ENCODE data around the gene REP15.
"Not testable (repeated sequence)": the region's sequence is repeated elsewhere in the genome, so short reads cannot be mapped to it uniquely, and the experiment has no call there.

REP15 gene

GRCh38 chr12:27696864-27697564 lies 767 bp downstream of the REP15 start:
- no peak for DNase-seq (ENCODE audit: low read depth, low spot score)

DNA sequence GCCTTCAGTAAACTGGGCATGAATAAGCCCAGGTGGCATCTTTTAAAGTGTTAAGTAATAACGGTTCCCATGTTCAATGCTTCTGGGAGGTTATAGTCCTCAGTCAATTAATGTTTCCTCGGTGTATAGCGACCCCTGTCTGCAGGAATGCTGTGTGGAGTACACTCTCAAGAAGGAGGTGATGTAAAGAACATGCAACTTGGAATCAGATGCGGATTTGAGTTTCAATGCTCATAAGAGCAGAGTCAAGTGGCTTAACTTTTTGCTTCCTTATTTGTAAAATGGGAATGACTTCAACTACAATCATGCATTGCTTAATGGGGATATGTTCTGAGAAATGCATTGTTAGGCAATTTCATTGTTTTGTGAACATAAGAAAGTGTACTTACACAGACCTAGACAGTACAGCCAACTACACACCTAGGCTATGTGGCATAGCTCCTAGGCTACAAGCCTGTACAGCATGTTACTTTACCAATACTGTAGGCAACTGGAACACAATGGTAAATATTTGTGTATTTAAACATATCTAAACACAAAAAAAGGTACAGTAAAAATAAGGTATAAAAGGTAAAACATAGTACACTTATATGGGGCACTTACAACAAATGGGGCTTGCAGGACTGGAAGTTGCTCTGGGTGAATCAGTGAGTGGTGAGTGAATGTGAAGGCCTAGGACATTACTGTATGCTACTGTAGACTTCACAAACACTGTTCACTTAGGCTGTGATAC lies 7.6 kb downstream of the REP15 start:
- peak; percentile 67 for DNase-seq (ENCODE audit: low read depth, low spot score)

DNA sequence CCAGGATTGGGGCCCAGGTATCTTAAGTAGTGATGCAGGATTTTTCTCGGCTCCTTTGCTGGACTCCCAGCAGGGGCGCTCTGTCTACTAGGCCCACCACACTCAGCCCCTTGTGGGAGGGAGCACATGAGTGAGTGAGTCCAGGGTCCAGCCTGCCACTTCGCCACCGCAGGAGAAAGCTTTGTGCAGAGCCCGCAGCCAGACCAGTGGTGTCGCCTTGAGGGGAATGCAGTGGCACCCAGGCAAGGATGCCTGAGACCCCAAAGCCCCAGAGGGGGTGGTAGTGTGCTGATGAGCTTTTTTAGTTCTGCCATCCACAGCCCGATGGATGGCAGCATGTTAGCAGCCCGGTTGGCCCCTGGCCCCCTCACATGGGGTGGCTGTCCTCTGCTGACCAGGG lies 9.0 kb downstream of the REP15 start:
- no peak for DNase-seq (ENCODE audit: low read depth, low spot score)

- DNase-seq (ENCODE audit: low read depth, low spot score): no peak
Measured at GRCh38 chr12:27707216-27707615, 11.0 kb downstream of the REP15 start.

DNA sequence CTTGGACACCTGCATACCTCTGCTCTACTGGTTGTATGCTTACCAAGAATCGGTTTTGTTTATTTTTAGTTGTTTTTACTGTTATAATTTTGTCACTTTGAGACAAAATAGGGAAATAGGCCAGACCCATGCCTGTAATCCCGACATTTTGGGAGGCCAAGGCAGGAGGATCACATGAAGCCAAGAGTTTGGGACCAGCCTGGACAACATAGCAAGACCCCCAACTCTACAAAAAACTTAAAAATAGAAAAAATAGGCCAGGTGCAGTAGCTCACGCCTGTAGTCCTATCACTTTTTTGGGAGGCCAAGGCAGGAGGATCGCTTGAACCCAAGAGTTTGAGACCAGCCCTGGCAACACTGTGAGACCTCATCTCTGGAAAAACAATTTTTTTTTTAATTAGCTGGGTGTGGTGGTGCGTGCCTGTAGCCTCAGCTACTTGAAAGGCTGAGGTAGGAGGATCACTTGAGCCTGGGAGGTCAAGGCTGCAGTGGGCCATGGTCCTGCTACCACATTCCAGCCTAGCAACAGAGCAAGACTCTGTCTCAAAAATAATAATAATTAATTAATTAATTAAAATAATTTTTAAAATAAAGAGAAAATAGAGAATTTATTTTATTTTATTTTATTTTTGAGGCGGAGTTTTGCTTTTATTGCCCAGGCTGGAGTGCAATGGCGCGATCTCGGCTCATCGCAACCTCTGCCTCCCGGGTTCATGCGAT lies 13.1 kb downstream of the REP15 start:
- DNase-seq (ENCODE audit: low read depth, low spot score): no peak

DNA sequence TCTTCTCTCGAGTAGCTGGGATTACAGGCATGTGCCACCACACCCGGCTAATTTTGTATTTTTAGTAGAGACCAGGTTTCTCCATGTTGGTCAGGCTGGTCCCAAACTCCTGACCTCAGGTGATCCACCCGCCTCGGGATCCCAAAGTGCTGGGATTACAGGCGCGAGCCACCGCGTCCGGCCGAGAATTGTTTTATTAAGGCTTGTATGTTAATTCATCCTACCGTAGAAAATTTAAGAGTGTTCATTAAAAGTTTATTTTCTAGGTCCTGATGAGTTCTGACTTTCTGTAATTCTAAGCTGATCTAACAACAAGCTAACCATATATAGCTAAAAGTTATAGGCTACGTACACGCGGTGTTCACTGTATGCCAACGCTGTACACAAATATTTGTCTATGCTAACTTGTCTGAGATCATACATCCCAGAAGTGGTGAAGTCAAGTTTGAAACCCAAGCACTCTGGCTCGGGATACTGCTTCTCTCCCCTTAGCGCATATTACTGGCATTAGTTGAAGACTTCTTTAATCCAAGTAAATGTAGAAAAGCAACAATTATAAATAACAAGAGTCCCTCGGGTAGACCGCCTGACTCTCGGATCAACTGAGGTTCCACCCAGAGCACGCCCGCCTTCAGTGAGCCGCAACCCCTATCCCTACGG lies 13.8 kb downstream of the REP15 start:
- DNase-seq (ENCODE audit: low read depth, low spot score): no peak

DNA sequence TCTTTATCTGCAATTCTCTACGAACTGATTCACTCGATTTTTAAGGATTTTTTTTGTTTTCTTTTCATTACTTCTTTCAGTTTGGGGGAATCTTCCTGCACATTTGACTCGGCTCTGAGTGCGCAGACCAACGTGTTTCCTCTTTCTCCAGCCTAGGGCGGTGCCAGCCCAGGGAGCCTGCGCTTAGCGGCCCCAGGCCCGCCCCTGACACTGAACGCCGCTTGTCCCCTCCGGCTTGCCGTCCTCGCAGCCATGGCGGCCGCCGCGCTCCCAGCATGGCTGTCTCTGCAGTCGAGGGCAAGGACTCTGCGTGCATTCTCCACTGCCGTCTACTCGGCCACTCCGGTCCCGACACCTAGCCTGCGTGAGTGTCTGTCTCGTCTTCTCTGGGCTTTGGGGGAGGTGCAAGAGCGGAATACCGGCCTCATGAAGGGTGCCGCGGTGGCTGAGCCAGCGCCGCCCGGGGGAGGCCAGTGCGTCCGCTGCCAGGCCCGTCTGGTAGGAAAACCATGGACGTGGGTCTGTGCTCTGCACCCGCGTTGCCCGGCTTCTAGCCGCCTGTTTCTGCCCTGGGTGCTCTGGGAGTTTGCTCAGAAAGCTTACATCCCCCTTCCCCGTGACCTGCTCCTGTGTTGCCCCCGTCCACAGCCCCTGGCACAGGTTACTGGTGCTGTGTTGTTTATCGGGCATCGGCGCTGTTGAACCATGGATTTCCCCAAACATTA lies 14.5 kb downstream of the REP15 start, which contains the start of gene MRPS35:
Gene MRPS35, plus strand, starts transcription at position 241 of the 725 bp plus-strand sequence. Its CDS starts 12 bp downstream, at position 253.
- peak; percentile 82 for DNase-seq (ENCODE audit: low read depth, low spot score)

- no peak for DNase-seq (ENCODE audit: low read depth, low spot score)
Measured at GRCh38 chr12:27711317-27711682, 15.1 kb downstream of the REP15 start.

DNA sequence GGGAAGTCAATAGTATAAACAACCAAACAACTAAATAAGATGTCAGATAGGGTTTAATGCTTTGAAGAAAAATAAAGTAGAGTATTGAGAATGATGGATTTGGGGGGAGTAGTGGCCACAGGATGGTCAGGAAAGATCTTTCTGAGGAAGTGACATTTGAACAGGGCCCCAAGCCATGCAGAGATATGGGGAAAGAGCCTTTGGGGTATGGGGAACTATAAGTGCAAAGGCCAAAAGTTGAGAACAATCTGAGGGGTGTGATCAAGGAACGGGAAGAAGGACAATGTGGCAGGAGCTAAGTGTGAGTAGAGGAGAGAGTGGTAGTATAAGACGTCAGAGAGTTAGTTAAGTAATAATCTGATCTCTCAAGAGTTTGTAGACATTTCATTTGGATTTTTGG lies 15.7 kb downstream of the REP15 start:
- no peak for DNase-seq (ENCODE audit: low read depth, low spot score)

DNA sequence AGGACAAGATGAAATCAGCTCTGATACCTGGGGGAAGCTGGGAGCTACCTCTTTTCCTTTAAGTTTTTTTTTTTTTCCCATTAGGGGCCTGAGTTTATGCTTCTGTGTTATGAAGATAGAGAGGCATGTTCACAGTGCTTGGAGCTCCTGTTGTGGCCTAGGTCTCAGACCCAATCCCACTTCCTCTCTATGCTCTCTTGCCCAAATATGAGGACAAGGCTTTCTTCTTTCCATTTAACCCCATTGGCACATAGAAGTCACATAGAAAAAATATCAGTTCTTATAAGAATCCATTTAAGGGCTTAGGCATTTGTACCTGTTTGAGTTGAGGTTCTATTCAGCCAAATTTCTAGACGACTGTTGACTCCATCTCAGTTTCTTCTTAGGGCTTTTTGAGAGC lies 27.0 kb downstream of the REP15 start:
- no peak for DNase-seq (ENCODE audit: low read depth, low spot score)

DNA sequence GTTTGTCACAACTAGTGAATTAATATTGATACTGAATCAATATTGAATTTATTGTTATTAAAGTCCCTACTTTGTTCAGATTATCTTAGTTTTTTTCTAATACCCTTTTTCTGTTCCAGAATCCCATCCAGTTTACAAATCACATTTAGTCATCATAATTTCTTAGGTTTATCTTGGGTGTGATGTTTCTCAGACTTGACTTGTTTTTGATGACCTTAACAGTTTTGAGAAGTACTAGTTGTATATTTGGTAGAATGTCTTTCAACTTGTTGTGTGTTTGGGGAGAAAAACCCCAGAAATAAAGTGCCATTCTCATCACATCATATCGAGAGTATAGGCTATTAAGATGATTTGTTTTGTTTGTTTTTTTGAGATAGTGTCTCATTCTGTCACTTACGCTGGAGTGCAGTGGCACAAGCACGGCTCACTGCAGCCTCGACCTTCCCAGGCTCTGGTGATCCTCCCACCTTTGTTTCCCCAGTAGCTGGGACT lies 33.9 kb downstream of the REP15 start:
- DNase-seq (ENCODE audit: low read depth, low spot score): no peak

GRCh38 chr12:27732281-27732680 lies 36.0 kb downstream of the REP15 start:
- no peak for DNase-seq (ENCODE audit: low read depth, low spot score)

DNA sequence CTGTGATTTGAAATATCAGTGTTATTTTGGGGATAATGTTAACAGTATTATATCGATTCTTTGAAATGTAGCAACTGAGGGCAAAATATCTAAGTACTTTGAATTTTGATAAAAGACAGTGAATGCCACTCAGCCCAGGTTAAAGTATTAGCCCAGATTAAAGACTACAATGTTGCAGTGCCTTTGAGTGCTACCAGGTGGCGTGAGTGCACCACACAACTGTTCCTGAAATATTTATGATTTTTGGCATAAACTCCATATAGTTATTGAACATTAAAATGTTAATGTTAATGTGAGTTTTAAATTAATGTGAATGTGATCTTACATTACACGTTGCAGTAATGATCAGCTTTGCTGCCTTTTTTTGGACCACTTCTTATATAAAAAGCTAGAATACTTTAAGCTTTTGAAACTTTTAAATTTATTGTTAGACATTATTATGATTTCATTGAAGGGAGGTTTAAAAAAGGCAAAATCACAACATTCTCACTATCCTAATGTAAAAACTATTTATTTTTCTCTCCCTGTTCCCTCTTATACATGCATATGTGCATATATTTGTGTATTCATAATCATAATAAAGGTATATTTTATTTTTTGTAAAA lies 36.9 kb downstream of the REP15 start:
- no peak for DNase-seq (ENCODE audit: low read depth, low spot score)

GRCh38 chr12:27733791-27734190 lies 37.5 kb downstream of the REP15 start:
- DNase-seq (ENCODE audit: low read depth, low spot score): no peak

- DNase-seq (ENCODE audit: low read depth, low spot score): not testable (repeated sequence)
Measured at GRCh38 chr12:27734321-27734720, 38.1 kb downstream of the REP15 start.

- no peak for DNase-seq (ENCODE audit: low read depth, low spot score)
Measured at GRCh38 chr12:27743601-27744000, 47.4 kb downstream of the REP15 start.

DNA sequence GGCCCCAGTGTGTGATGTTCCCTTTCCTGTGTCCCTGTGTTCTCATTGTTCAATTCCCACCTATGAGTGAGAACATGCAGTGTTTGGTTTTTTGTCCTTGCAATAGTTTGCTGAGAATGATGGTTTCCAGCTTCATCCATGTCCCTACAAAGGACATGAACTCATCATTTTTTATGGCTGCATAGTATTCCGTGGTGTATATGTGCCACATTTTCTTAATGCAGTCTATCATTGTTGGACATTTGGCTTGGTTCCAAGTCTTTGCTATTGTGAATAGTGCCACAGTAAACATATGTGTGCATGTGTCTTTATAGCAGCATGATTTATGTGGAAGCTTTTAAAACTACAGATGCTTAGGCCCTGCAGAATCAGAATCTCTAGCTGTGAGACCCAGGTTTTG lies 49.5 kb downstream of the REP15 start:
- DNase-seq (ENCODE audit: low read depth, low spot score): not testable (repeated sequence)
